Measurements from ENCODE around the gene FXR1.

DNA sequence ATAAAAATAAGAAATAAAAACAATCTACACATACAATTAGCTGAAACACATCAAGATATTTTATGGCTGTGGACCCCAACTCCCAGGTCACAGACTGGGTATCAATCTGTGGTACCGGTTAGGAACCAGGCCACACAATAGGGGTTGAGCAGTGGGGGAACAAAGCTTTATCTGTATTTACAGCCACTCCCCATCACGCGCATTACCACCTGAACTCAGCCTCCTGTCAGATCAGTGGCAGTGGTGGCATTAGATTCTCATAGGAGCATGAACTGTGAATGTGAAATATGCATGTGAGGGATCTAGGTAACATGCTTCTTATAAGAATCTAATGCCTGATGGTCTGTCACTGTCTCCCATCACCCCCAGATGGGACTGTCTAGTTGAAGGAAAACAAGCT lies 94.8 kb downstream of the FXR1 start:
- TF ChIP-seq, protein P1, sequence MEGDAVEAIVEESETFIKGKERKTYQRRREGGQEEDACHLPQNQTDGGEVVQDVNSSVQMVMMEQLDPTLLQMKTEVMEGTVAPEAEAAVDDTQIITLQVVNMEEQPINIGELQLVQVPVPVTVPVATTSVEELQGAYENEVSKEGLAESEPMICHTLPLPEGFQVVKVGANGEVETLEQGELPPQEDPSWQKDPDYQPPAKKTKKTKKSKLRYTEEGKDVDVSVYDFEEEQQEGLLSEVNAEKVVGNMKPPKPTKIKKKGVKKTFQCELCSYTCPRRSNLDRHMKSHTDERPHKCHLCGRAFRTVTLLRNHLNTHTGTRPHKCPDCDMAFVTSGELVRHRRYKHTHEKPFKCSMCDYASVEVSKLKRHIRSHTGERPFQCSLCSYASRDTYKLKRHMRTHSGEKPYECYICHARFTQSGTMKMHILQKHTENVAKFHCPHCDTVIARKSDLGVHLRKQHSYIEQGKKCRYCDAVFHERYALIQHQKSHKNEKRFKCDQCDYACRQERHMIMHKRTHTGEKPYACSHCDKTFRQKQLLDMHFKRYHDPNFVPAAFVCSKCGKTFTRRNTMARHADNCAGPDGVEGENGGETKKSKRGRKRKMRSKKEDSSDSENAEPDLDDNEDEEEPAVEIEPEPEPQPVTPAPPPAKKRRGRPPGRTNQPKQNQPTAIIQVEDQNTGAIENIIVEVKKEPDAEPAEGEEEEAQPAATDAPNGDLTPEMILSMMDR (IDR thresholded peaks at IDR 0.05) = no peak
- TF ChIP-seq POLR2A (IDR thresholded peaks at IDR 0.05) = no peak

All from breast epithelium (tissue), 3 donors.